Right lobe of liver (tissue), 6 donors: ENCODE measurements around the gene UBQLN1. TPM values are rescaled to one million over a fixed set of nuclear protein-coding genes. Genes with fewer than 3 reads are reported as not detected.

Source experiments
- ATAC-seq, 4 donors: fragments of 200-7000 bp; cut with Tn5 transposase; one replicate each; pipeline ENCODE4 v1.9.1; 2020; ENCODE audit warnings: mild to moderate bottlenecking in 4 of 4, moderate library complexity in 4 of 4
- DNase-seq, 3 donors: peaks; one replicate each; pipeline ENCODE4 v3.0.0-alpha.2; 2020
- H3K27ac ChIP-seq, 3 donors: fragments of 200-600 bp; one replicate each; pipeline ENCODE4 v1.8.0; 2022
- H3K27me3 ChIP-seq, 2 donors: fragments of 200-600 bp; one replicate each; pipeline ENCODE4 v1.8.0; 2022
- H3K36me3 ChIP-seq, 4 donors: fragments of 200-600 bp; sonication (generic) in 1 of 4; one replicate each; pipeline versions ENCODE4 v1.5.1 to v1.8.0; 2017 to 2022; ENCODE audit warnings: control low read depth in 1 of 4
- H3K4me1 ChIP-seq, 4 donors: fragments of 200-600 bp; sonication (generic) in 1 of 4; one replicate each; pipeline versions ENCODE4 v1.5.1 to v1.8.0; 2017 to 2022; ENCODE audit warnings: control low read depth in 1 of 4
- H3K4me3 ChIP-seq, 3 donors: fragments of 200-600 bp; one replicate each; pipeline ENCODE4 v1.8.0; 2022
- H3K9me3 ChIP-seq, 4 donors: fragments of 200-600 bp; sonication (generic) in 1 of 4; one replicate each; pipeline versions ENCODE4 v1.5.1 to v1.8.0; 2017 to 2022; ENCODE audit warnings: control low read depth in 1 of 4
- POLR2A ChIP-seq: fragments of 450-650 bp; IDR thresholded peaks from one replicate; pipeline ENCODE4 v1.6.1; 2017; ENCODE audit warnings: antibody characterized with exemption, mild to moderate bottlenecking
- WGBS: methylation state at CpG from one replicate; pipeline ENCODE4 v1.1.6; 2018; ENCODE audit warnings: low coverage, low lambda C conversion rate; ENCODE audit not compliant: insufficient coverage; ENCODE audit errors: missing lambda C conversion rate; 5-methylcytosine and 5-hydroxymethylcytosine counted together
- intact Hi-C, 2 donors: fragments of 100-400 bp; cut with DNase I; formaldehyde crosslinking; loops; one replicate each; pipeline versions ENCODE4 v1.11.2 to v1.14.1; 2022
- long read RNA-seq: library from polyadenylated mRNA; unstranded; transcript quantifications from one replicate; pipeline ENCODE4 v2.0.0, GENCODE V29; 2019
- total RNA-seq, 6 experiments: library from RNA; depleted of rRNA in 2 of 6; stranded (reverse); fragments of >200 nt in 2 of 6; fragmentation: NEBNext Ultra II Directional in 3 of 6; extraction: Animal tissue kit (Norgen Biotek cat#: 25700) in 3 of 6; gene quantifications; one replicate each; pipeline versions ENCODE4 v1.1.0 to v1.2.4, GENCODE V29; 2016 to 2023
- TF ChIP-seq, protein P1 (sequence below), 4 donors: fragments of 200-600 bp in 3 of 4; fragments of 450-650 bp in 1 of 4; IDR thresholded peaks; one replicate each; pipeline versions ENCODE4 v1.5.1 to v1.8.0; 2016 to 2022; ENCODE audit warnings: antibody characterized with exemption in 4 of 4, mild to moderate bottlenecking in 2 of 4
- donor health status: DM: no; HTN: yes; CAD: no.
- donor health status: DM: no; HTN: no; CAD: no.
- donor health status: DM: no; HTN: no; CAD: no.
- donor health status: DM: no; HTN: yes; CAD: no.
- donor health status: DM: no; HTN: yes; CAD: no.

The UBQLN1 gene
- 10 to 100 TPM; 49.6 to 94.5 (median 66.0) TPM for total RNA-seq
- long read RNA-seq, full-length matches to known transcripts = 3 of 3 reads
- long read RNA-seq, partial matches to known transcripts = 0 of 3 reads
- long read RNA-seq, other reads (novel, unspliced or antisense) = 0 of 3 reads

DNA sequence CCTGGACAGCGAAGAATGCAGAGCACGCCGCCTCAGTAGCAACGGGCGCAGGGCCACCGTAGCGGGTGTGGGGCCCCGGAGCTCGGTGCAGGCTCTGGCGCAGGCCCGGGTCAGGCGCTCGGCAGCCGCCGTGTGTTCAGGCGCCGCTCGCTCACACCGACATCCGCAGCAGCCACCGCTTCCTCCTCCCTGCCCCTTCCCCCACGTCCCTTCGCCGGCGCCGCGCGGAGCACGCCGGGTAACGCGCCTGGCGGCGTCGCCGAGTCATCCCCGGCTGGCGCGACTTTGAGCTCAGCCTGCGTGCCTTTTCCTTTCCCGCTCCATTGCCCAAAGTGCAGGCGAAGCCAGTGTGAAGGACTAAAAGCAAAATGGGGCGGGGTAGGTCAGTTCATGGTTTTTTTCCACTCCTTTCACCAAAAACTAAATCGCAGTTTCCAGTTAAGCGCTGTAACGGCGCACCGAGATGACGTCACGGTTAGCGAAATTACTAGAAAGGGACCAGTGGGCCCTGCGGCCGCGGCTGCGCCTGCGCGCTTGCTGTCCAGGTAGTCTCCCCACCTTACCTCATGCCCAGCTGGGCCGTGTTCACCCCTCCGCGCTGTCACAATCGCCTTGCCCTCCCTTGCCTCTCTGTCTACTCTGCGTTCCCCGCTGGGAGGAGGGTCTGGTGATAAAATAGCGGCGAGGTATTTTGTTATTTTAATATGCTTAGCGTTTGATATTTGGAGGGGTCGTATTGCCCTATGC lies at the start of gene UBQLN1:
Gene UBQLN1, minus strand, starts transcription at position 191 of the 747 bp plus-strand sequence. CDS start 279 bp downstream, outside the sequence.
- Histone ChIP-seq H3K36me3 (no peaks in the 10 kb centered on the region), H3K4me1 (peaks cover 0 to 27% (median 1%) of the 10 kb centered on the region in 4 donors), H3K27ac (peak within 1 kb of the TSS; percentile 99 to 100 (median 99)), H3K4me3 (peak within 1 kb of the TSS; percentile 91 to 95 (median 94)), H3K9me3 (no peaks in the 10 kb centered on the region), H3K27me3 (no peaks in the 10 kb centered on the region)
- peak; percentile 97 for TF ChIP-seq POLR2A
- TF ChIP-seq, protein P1, sequence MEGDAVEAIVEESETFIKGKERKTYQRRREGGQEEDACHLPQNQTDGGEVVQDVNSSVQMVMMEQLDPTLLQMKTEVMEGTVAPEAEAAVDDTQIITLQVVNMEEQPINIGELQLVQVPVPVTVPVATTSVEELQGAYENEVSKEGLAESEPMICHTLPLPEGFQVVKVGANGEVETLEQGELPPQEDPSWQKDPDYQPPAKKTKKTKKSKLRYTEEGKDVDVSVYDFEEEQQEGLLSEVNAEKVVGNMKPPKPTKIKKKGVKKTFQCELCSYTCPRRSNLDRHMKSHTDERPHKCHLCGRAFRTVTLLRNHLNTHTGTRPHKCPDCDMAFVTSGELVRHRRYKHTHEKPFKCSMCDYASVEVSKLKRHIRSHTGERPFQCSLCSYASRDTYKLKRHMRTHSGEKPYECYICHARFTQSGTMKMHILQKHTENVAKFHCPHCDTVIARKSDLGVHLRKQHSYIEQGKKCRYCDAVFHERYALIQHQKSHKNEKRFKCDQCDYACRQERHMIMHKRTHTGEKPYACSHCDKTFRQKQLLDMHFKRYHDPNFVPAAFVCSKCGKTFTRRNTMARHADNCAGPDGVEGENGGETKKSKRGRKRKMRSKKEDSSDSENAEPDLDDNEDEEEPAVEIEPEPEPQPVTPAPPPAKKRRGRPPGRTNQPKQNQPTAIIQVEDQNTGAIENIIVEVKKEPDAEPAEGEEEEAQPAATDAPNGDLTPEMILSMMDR (IDR thresholded peaks at IDR 0.05) = no peak
- ATAC-seq (peak; percentile 89 to 94 (median 92)), DNase-seq (peak; percentile 96)
- whole genome bisulfite sequencing = 2% methylated on average over 18 of the region's 67 CpGs
- intact Hi-C loops = no loop called here

DNA sequence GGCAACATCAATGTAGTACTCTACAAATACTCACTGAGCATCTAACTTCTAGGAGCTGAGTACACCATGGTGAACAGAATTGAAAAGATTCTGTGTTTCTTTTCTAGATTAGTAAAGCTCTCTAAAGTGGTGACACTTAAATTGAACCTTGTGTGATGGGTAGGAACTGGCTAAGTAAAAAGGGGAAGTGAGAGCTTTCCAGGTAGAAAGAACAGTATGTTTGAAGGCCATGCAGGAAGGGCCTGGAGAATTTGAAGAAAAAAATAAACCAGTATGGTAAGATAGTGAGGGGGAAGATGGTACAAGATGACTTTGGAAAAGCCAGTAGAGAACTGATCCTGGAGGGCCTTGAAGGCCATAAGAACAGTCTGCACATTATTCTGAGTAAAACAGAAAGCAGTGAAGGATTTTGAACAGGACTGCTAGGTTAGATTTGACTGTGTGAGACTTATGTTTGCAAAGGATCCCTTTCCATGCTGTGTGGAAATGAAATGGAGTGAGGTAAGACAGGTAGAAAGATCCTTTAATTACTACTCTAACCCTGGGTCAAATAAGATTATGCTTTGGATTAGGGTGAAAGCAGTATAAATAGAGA lies 46.7 kb upstream of the UBQLN1 start:
- intact Hi-C loops = no loop called here
- Histone ChIP-seq H3K36me3 (no peaks in the 10 kb centered on the region), H3K4me1 (no peaks in the 10 kb centered on the region), H3K4me3 (no peak overlapping the region), H3K27me3 (no peaks in the 10 kb centered on the region), H3K9me3 (peaks cover 0 to 1% (median 0%) of the 10 kb centered on the region in 4 donors), H3K27ac (no peak overlapping the region)
- TF ChIP-seq, protein P1 (IDR thresholded peaks at IDR 0.05) = no peak
- TF ChIP-seq POLR2A = no peak
- DNase-seq (no peak), ATAC-seq (no peak)

DNA sequence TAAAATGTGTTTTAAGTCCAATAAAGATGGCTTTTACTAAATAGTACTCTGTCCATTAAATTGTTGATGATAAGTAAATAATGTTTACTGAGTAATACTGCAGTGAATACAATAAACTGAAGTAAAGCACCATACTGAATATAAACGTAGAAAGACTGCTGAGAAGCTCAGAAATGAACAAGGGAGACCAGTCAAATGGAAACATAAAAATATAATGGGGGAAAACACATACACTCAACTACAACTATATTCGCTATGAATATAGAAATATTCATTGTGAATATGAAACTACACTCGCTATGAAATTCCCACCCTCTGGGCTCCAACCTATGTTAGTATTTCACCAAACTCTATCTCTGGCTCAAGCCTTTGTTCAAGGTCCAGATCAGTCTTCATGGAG lies 41.9 kb upstream of the UBQLN1 start:
- Histone ChIP-seq H3K36me3 (no peaks in the 10 kb centered on the region), H3K4me1 (peaks cover 0 to 7% (median 0%) of the 10 kb centered on the region in 4 donors), H3K4me3 (no peak overlapping the region), H3K9me3 (peaks cover 0 to 1% (median 0%) of the 10 kb centered on the region in 4 donors), H3K27ac (no peak overlapping the region), H3K27me3 (no peaks in the 10 kb centered on the region)
- DNase-seq (no peak), ATAC-seq (no peak)
- TF ChIP-seq, protein P1 (IDR thresholded peaks at IDR 0.05) = no peak
- no peak for TF ChIP-seq POLR2A
- intact Hi-C loops = no loop called here
- WGBS = 83% methylated on average over 3 of the region's 3 CpGs

DNA sequence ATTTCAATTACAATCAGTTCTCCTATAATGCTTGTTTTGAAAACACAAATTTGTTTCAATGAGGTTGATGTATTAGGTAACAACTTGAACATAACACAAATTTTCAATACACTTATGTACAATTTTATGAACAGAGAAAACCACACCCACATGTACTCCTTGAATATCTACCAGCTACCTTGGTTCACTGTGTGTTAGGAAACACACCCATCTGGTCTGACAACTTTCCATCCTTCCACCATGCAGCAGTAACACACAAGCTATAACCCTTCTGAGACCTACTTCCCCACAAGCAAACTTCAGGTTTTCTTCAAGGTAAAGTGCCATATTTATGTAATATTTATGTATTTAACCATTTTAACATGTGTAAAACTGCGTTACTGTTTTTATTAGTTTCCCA lies 36.4 kb upstream of the UBQLN1 start:
- Histone ChIP-seq H3K4me1 (peaks cover 0 to 7% (median 0%) of the 10 kb centered on the region in 4 donors), H3K27me3 (no peaks in the 10 kb centered on the region), H3K36me3 (no peaks in the 10 kb centered on the region), H3K9me3 (no peaks in the 10 kb centered on the region), H3K27ac (no peak overlapping the region), H3K4me3 (no peak overlapping the region)
- no peak for DNase-seq
- WGBS = 83% methylated on average over 1 of the region's 1 CpG
- intact Hi-C loops = no loop called here
- no peak for ATAC-seq
- no peak for TF ChIP-seq POLR2A
- TF ChIP-seq, protein P1 (IDR thresholded peaks at IDR 0.05) = no peak
